Activated naive CD4-positive, alpha-beta T cell treated with Interleukin-2 at 50 U/mL for 16 hours (primary cell): ENCODE results near the gene MCAT.

Experiments used
- DNase-seq: peaks from one replicate; pipeline ENCODE4 v3.0.0-alpha.2; 2020

Gene MCAT

DNA sequence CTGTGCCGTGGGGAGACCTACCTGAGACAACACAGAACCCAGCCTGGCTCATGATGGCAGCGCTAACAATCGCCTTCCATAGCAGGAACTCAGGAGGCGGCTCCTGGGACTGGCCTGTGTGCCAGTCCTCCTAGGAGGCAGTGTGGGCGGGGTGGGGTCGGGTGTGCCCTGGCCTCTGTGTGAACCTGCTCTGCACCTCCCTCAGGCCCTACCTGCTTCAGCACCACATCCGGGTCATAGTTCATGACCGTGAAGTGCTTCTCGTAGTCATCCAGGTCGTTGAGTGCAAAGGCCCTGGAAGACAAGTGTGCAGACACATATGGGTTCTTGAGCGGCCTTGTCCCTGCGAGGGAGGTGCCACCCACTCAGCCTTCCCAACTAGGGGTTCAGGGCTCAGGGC is 28.4 kb upstream of the MCAT start:
- no peak for DNase-seq

DNA sequence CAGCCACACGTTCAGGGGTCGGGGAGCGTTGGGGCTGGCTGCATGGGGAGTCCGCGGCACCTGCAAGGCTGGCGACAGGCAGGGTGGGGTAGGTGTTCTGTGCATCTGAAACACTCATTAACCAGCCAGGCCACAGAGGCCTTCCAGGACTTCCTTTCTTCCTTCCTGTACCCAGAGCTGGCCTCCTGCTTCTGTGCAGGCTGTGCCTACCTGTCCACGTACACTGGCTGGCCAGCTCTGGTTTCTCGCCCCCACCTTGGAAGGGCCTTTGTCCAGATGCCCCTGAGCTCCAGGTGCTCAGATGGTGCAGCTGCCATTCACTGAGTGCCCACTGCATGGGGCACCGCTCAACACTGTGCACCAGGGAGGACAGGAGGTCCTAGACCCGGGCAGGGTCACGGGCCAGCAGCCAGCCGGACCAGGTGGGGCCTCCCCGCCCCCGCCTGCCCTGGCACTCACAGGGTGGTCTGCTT is 27.9 kb upstream of the MCAT start:
- DNase-seq = no peak

DNA sequence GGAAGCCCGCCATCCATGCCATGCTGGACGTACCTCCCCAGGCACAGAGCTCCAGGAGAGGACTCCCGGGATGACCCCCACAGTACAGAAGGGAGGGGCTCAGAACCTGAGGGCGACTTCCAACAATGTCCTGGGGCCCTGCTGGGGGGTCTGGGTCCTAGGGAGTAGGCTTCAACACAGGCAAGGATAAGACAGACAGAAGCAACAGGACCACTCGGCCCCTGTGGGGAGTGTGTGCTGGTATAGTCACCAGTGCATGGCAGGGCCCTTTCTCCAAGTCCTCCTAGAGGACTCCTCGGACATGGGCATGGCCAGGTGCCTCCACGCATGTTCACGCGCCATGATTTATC is 26.9 kb upstream of the MCAT start:
- DNase-seq = no peak

DNA sequence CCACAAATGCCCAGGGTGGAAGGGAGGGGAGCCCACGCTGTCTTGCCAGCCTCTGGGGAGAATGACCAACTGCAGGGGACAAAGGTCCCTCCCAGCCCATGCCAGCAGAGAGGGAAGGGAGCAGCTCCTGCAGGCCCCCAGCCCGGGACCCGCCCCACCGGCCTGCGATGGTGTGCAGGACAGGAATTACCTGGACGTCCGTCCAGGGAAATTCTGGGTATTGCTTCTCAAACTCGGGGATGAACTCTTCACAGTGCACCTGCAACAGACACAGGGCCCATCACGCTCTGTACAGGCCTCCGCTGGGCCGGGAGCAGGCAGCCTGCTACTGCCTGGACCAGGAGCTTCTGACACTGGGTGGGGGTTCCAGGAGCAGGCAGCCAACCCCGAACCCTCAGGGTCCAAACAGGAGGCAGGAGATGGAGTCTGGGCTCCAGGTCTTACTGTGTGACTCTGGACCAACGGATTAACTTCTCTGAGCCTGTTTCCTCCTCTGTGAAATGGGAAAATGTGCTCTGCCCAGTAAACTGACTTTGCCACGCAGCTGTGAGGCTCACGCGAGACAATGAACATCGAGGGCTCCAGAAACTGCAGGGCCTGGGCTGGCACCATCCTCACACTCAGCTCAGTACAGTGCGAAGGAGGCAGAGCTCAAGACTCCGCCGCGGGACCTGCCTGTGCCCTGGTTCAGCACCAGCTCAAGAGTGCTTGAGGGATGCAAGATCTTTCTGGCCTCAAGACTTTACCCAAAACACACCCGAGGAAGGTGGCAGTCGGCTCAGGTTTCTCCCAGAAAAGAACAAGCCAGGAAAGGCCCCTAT is 26.3 kb upstream of the MCAT start:
- DNase-seq = no peak

DNA sequence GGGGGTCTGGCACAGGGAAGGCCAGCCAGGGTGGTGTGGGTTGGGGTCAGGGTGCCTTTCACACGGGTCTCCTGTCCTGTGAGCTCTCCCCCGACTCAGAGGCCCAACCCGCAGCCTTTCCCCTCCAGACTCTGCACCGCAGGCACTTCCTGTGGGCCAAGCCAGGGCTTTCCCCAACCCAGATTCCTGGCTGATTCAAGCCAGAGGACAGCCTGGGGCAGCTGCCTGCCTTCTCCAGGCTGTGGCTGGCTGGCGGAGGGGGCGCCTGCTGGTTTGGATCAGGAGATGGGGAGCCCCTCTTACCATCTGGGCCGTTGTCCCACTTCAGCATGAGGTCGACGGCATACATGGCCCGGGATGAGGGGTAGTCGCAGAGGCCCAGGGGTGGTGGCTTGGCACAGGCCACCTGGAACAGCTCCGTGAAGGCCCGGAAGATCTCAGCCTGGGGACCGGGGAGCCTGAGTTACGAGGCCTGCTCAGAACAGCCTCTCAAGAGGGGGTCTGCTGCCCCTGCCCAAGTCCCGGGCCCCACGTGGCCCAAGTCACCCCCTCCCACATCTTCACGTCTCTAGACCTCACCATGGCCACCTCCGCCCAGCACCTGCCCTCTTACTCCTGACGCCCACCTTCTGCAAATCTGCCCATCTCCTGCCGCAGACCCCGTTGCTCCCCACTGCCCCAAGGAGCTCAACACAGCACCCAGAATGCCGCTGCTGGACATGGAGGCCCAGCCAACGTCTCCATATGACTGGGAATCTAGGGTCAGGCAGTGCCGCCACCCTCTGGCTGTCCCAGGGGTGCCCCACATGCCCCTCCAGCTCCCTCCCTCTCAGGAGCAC is 25.5 kb upstream of the MCAT start:
- no peak for DNase-seq

DNA sequence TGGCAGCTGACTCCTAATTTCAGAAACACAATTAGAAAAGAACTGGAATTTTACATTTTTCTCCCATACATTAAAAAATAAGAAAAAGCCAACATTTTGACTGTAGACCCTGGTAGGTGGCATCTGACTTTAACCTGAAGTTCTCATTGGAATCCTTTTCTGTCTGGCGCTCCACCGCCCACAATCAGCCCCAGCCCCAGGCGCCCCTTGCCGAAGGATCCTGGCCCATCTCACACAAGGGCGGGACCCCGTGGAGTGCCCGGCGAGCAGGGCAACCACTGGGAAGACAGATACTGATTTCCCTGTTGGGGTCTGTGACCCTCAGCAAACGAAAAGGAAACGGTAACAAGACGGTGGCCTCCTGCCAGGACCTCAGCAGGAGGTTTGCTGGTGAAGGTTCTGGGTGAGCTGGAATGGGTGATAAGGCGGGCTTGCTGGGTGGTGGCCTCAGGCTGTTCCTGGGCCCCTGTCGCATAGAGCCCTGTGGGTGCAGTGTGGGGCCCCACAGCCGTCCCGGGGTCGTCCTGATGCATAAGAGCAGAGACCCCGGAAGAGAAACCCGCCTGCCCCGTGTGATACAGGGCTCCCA is 23.9 kb upstream of the MCAT start:
- DNase-seq = no peak

DNA sequence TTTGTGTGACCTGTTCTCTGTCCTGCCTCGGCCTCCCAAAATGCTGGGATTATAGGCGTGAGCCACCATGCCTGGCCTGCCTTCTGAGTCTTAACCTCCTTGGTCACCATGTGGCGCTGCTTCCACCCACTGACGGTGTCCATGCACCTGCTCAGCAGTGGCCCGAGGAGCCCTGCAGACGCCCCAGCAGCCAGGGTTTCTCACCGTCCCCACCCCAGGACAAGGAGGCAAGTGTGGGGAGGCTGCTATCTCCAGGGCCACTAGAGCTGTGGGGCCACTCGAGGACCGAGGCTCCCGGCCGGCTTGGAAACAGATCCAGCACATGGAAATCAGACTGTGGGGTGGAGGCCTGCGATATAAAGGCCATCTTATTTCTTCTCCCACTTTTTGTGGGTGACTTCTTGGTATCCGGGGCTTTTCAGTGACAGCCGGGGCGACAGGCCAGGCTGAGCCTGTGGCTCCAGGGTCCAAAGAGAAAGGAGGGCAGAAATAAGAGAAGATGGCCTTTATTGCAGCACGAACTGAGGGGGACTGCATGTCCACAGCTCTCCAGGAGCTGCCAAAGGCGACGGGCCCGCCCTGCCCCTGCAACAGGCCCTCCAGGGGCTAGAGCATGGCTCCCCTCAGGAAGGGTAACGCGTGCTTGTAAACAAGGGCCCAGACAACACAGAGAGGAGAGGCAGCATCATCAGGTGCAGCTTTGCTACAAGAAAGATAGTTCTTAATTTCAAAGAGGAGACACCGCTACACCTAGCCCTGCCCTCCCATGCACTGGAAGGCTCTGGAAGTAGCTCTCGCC is 23.1 kb upstream of the MCAT start:
- DNase-seq = no peak

DNA sequence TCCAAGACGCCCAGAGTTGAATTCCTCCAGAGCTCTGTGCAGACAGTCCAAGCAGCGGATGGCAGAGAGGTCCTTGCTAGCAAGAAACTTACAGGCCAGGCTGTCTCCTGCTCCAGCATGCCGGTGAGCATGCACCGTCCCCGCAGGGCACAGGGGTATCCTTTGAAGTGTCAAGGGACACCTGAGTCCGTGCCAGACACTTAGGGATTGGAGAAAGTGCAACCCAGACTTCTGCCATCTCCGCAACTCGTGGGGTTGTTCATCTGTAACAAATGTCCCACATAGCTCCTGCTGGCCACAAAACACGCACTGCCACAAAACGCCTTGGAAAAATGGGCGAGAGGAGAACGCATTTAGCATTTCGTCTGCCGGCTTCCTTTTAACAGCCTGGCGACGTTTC is 21.4 kb upstream of the MCAT start:
- no peak for DNase-seq

DNA sequence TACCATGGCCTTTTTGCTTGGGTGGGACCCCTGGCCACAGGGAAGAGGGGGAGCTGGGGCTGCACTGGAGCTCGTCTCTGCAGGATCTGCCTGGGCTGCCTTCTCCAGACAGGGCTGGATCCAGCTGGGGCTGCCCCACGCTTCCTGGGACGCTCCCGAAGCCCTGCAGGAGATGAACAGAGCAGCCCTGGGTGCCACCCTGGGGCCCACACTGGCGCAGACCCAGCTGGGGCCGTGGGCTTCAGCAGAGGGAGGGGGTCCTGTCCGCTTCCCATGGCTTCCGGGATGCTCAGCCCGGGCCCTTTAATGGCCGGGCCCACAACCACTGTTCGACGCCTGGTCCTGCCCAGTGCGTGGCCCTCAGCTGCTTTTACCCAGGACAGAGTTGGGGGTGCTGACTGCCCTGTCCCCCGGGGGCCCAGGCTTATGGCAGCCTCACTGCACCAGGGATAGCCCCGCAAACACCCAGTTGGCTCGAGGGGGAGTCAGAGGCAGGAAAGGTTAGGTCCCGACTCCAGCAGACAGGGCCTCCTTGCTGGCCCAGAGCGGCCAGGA is 20.1 kb upstream of the MCAT start:
- DNase-seq = no peak

DNA sequence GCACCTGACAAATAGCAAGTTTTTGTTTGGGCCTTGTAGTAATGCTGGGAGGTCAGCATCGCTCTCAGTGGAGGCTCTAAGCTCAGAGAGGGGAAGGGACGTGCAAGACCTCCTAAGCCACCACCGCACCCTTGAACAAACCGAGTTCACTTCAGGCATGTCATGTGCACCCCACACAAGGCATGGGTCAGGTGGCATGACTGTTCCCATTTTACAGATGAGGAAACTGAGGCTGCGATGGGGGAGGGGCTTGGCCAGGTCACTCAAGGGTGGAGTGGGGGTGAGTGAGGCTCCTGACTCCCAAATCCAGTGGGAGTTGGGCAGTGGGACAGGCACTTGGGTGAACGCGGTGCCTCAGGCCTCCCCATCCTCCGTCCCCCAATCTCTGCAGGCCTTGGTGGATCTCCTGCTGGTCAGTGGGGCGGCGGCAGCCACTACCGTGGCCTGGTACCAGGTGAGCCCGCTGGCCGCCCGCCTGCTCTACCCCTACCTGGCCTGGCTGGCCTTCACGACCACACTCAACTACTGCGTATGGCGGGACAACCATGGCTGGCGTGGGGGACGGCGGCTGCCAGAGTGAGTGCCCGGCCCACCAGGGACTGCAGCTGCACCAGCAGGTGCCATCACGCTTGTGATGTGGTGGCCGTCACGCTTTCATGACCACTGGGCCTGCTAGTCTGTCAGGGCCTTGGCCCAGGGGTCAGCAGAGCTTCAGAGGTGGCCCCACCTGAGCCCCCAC is 19.4 kb upstream of the MCAT start:
- no peak for DNase-seq

DNA sequence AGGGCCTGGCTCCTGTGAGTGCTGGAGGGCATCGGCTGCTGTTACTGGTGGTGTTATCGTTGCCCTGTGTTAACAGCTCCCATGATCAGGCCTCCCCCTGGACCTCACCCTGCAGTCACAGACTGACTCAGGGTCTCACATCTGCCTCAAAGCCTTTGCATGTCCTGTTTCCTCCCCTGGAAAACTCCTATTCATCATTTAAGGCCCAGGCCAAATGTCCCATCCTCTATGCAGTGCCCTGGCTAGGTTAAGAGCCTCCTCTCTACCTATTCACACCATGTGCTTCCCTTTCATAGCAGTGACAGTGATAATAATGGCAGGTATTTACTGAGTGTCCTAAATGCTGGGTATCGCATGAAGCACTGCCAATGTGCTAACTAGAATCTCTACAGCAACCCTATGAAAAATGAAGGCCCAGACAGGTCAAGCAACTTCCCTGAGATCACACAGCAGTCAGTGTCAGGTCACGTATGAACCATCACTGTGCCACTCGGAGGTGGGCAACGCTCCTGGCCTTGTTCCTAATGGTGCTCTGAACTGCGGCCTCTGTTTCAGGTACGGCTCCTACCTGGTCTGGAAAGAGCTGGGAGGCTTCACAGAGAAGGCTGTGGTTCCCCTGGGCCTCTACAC is 17.4 kb upstream of the MCAT start:
- DNase-seq = no peak

DNA sequence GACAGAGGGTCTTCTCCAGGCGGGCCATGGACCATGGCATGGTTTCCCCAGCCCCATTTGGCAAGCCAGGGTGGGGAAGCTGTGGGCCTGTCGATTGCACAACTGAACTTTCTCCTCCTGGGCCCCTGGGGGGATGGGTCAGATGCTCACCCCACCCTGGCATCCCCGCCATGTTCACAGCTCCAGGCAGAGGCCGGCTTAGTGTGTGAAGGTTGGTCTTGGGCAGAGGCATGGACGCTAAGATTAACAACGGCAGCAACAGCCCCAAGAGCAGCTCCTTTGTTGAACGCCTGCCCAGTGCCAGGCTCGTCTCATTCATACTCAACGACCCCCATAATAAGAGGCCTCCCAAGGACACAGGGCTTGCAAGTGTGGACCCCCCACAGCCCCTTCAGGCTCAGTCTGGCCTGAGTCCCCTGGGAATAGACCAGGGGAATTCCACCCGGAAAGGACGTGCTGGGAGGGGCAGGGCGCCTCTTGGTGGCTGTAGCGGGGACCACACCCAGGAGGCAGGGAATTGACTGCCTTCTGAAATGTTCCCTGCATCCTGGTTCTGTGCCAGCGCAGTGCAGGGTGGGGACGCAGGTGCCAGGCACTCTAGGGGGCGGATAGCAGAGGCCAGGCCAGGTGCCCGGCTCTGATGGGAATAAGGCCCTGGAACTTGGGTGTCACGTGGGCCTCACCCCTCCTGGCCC is 16.4 kb upstream of the MCAT start:
- no peak for DNase-seq

DNA sequence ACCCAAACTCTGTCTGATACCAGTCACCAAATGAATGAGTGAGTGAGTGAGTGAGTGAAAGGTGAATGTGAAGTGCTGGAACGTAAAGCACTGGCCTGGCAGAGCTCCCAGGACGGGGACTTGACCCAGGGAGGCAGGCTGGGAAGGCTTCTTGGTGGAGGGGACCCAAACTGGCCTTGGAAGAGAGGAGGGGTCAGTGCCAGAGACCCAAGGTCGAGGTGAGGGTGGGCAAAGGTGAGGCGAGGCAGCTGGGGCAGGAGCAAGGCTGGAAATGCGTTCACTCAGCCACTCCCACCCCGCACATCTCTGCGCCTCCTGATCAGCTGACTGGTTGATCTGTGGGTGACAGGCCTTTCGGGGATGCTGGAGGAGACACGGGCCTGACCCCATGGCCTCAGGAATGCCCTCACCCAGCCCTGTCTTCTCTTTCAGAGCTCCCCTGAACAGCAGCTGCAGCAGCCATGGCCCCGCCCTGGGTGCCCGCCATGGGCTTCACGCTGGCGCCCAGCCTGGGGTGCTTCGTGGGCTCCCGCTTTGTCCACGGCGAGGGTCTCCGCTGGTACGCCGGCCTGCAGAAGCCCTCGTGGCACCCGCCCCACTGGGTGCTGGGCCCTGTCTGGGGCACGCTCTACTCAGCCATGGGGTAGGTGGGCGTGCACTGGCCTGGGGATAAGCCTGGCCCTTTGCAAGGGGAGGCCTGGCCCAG is 15.7 kb upstream of the MCAT start:
- no peak for DNase-seq

DNA sequence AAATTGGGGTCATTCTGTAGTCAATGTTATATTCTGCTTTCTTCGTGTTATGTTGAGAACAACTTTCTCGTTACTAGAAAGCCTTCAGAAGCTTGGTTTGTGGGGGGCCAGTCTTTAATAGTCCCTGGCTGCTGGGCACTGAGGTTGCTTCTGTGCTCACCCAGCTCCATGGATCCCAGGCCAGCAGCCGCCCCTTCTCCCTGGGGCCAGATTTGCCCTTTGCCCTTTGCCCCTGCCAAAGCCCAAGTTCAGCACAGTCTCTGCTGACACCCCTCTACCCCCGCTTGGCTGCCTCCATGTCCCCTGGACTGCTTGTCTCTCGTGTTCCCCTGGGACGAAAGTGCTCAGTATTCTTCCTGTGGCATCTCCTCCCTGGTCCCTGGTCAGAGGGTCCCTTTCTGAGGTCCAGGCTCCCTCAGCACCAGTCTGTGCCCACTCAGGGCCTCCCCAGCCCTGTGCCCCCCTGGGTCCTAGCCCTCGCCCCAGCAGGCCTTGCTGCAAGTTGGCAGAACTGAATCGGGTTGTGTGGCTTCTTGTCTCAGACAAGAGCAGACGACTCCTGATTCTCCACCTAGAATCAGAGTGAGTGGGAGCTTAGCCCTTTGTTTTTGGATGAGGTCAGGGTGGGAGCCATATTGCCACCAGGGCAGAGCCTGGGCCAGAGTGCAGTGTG is 14.8 kb upstream of the MCAT start:
- DNase-seq = no peak

DNA sequence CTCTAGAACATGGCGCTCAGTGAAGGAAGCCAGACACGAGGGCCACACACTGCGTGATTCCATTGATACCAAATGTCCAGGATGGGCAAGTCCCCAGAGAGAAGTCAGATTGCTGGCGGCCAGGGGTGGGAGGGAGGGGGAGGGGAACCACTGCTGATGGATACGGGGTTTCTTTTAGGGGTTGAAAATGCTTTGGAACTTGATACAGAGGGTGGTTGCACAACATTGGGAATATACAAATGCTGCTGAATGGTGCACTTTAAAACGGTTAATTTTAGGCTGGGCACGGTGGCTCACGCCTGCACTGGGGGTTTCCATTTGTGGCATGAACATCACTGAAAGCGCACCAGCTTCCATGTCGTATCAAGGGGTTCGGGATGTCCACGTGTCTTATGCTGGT is 13.2 kb upstream of the MCAT start:
- DNase-seq = no peak

DNA sequence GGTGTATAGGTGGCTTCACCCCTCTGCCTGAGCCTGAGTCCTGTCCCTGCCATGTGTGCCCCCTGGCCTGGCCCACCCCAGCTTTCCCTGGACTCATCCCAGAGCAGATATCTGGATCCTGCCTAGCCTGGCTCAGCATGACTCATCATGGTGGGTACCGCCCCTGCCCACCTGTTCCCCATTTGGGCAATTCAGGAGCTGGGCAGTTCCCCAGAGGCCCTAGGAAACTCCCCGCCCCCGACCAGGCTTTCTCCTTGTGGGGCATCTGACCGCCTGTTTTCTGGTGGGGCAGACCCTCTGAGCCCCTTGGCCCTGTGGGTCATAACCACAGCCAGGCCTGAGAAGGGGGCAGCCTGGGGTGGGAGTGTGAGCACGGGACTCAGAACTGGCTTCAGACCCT is 12.6 kb upstream of the MCAT start:
- DNase-seq = no peak

DNA sequence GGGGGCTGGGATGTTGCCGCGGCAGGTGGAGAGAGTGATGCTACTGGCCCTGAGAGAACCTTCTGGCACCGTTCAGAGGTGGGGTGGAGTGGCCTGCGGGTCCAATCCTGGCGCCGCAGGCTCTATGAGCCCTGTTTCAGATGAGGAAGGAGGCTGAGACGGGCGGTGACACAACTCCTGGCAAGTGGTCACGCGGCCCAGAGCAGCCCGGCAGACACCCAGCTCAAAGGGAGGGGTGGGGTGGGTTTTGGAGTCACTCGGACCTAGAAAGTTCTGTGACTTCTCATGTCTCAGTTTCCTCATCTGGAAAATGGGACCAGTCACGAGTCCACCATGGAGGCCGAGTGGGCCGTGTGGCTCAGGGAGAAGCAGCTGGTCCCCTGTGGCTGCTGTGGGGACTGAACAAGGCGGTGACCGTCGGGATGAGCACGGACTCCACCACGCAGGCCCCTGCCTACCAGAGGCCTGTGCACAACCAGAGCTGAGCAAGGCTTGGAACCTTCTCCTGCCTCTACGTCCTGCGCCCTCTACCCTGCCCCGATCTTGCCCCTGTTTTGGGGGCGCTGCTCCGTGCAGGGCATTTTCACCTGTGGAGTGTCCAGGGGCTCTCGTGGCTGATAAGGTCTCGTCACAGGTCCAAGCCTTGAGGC is 11.8 kb upstream of the MCAT start:
- DNase-seq = no peak

DNA sequence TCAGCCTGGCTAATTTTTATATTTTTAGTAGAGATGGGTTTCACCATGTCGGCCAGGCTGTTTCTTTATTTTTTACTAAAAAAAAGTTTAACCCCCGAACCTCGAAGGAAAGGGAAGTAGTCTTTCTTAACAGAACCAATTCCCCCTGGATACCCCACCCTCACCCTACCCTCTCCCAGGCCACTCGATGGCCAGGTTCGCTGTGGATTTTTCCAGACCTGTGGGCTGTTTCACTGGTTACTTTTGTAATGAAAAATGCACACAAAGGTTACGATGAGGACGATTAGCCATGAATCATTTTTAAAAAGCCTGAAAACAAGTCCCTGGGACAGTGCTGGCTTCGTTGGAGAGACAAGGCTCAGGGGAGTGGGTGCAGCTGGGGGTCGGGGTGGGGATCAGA is 10.7 kb upstream of the MCAT start:
- no peak for DNase-seq
